ENCODE measurements around the gene CTTNBP2NL. TPM values are rescaled to one million over a fixed set of nuclear protein-coding genes. Genes with fewer than 3 reads are reported as not detected.

CTTNBP2NL gene
- total and polyA plus RNA-seq, 10 of the 15 experiments (the other 5 are each of a cell fraction or from before 2014, with no cell fraction given), result 2.1 to 11.3 (median 5.6) TPM

DNA sequence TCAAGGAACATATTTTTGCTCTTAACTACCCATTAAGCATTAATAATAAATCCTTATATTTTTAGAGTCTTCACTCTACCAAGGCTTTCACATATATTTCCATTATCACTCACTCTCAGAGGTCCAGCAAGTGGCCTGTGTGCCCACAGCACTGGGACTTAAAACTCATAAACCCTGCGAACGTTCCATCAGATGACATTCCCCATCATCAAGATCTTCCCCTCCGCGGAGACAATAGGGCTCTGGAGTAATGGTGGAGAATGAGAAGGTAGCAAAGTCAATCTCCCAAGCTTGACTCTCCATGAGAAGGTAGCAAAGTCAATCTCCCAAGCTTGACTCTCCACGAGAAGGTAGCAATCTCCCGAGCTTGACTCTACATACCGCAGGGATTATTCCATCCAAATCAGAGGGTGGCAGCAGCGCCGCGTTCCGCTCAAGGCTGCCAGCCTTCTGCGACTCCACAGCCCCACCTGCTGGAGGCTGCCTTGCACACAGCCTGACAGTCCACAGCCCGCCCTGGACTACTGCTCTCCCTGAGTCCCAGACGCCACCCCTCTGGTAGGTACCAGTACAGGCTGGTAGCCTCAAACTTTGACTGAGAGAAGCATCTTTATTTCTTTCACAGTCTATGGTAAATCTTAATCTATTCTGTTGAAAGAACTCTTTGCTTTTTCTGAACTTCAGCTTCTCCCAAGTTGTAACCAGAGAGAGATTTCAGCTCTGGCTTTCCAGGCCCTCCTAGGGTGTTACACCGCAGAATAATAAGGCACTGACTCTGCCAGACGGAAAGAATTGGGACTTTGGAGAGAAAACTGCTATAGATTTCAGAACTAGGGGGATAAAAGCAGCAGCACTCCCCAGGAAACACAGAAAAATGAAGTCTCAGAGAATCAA is 26.4 kb upstream of the CTTNBP2NL start (continued):
- TF ChIP-seq CEBPZ (IDR thresholded peaks at IDR 0.05; ENCODE audit: low read depth, low read length), result no peak
- no peak for TF ChIP-seq BMI1 (IDR thresholded peaks at IDR 0.05; ENCODE audit: borderline replicate concordance)
- no peak for TF ChIP-seq CHD2 (IDR thresholded peaks at IDR 0.05; ENCODE audit: borderline replicate concordance, low read depth, low read length)
- no peak for TF ChIP-seq RCOR1 (conservative IDR thresholded peaks at IDR 0.05; ENCODE audit: low read depth, low read length)
- TF ChIP-seq NFIC (IDR thresholded peaks at IDR 0.05; ENCODE audit: low read depth, low read length), result no peak
- TF ChIP-seq, protein P1, sequence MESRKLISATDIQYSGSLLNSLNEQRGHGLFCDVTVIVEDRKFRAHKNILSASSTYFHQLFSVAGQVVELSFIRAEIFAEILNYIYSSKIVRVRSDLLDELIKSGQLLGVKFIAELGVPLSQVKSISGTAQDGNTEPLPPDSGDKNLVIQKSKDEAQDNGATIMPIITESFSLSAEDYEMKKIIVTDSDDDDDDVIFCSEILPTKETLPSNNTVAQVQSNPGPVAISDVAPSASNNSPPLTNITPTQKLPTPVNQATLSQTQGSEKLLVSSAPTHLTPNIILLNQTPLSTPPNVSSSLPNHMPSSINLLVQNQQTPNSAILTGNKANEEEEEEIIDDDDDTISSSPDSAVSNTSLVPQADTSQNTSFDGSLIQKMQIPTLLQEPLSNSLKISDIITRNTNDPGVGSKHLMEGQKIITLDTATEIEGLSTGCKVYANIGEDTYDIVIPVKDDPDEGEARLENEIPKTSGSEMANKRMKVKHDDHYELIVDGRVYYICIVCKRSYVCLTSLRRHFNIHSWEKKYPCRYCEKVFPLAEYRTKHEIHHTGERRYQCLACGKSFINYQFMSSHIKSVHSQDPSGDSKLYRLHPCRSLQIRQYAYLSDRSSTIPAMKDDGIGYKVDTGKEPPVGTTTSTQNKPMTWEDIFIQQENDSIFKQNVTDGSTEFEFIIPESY (IDR thresholded peaks at IDR 0.05), result no peak
- TF ChIP-seq ZNF622 (IDR thresholded peaks at IDR 0.05), result no peak
- TF ChIP-seq ATF2 (IDR thresholded peaks at IDR 0.05; ENCODE audit: low read length), result no peak
- TF ChIP-seq GABPA (IDR thresholded peaks at IDR 0.05; ENCODE audit: low read depth), result no peak
- TF ChIP-seq KAT2A (conservative IDR thresholded peaks at IDR 0.05; ENCODE audit: control insufficient read depth, low read depth, low read length), result no peak
- TF ChIP-seq HSF1 (IDR thresholded peaks at IDR 0.05; ENCODE audit: low read depth, low read length), result no peak
- no peak for TF ChIP-seq RFX5 (IDR thresholded peaks at IDR 0.05; ENCODE audit: low read depth, low read length)
- TF ChIP-seq SMAD1 (IDR thresholded peaks at IDR 0.05; ENCODE audit: low read depth, partially characterized antibody), result no peak
- no peak for TF ChIP-seq EGR1 (IDR thresholded peaks at IDR 0.05; ENCODE audit: borderline replicate concordance in 1 of 2, low read depth in 2 of 2, low read length in 2 of 2)
- TF ChIP-seq LARP7 (IDR thresholded peaks at IDR 0.05), result peak; percentile 70; the same call in 1 of the 2 replicates
- no peak for TF ChIP-seq SUZ12 (IDR thresholded peaks at IDR 0.05; ENCODE audit: unreplicated experiment)
- no peak for TF ChIP-seq HDAC2 (IDR thresholded peaks at IDR 0.05)
- no peak for TF ChIP-seq MTA2 (IDR thresholded peaks at IDR 0.05; ENCODE audit: low read depth)
- TF ChIP-seq MEF2A (IDR thresholded peaks at IDR 0.05; ENCODE audit: insufficient read depth, low read depth, low read length), result no peak
- no peak for TF ChIP-seq MYC (IDR thresholded peaks at IDR 0.05; ENCODE audit: insufficient read depth, insufficient read length, insufficient replicate concordance, low read length, severe bottlenecking)
- TF ChIP-seq CBX3 (IDR thresholded peaks at IDR 0.05; ENCODE audit: borderline replicate concordance, low read depth), result no peak
- TF ChIP-seq SREBF2 (IDR thresholded peaks at IDR 0.05; ENCODE audit: low read length), result no peak
- no peak for TF ChIP-seq FOXM1 (IDR thresholded peaks at IDR 0.05; ENCODE audit: low read depth, low read length)
